NB4 (cell line): ENCODE results near the gene RAVER2.

Experiments used
- MAX ChIP-seq: IDR thresholded peaks from 2 replicates; pipeline ENCODE4 v1.6.1; 2011; ENCODE audit warnings: low read depth, low read length
- MYC ChIP-seq: IDR thresholded peaks from 2 replicates; pipeline ENCODE4 v1.6.1; 2011; ENCODE audit warnings: low read depth, low read length
- POLR2A ChIP-seq: IDR thresholded peaks from 2 replicates; pipeline ENCODE4 v1.6.1; 2011; ENCODE audit warnings: mild to moderate bottlenecking; ENCODE audit not compliant: insufficient read length; ENCODE audit errors: extremely low read depth

GRCh38 chr1:64701071-64701470 lies 43.8 kb upstream of the RAVER2 start:
- no peak for TF ChIP-seq MAX
- no peak for TF ChIP-seq MYC
- no peak for TF ChIP-seq POLR2A
